Effector CD8-positive, alpha-beta T cell (primary cell): Measurements from ENCODE around the gene PHF19.

ENCODE experiments used
- DNase-seq: peaks from one replicate; lab custom pipeline; 2025; lab: John Stamatoyannopoulos, UW

PHF19 gene

GRCh38 chr9:120853198-120853597, 23.8 kb downstream of the PHF19 start:
- DNase-seq, result no peak

GRCh38 chr9:120852240-120853010, 24.6 kb downstream of the PHF19 start:
- no peak for DNase-seq

- DNase-seq, result no peak
Observed at GRCh38 chr9:120851449-120851848, 25.5 kb downstream of the PHF19 start.

GRCh38 chr9:120850315-120850714, 26.7 kb downstream of the PHF19 start:
- DNase-seq, result no peak

GRCh38 chr9:120846906-120847305, 30.1 kb downstream of the PHF19 start:
- DNase-seq, result no peak

GRCh38 chr9:120846251-120846889, 30.6 kb downstream of the PHF19 start:
- no peak for DNase-seq

GRCh38 chr9:120845255-120845654, 31.7 kb downstream of the PHF19 start:
- DNase-seq, result no peak

- DNase-seq, result peak; percentile 96
Observed at GRCh38 chr9:120842685-120843485, 34.1 kb downstream of the PHF19 start, which contains the start of gene PSMD5. Gene PSMD5, minus strand, starts transcription at chr9:120842922. Its CDS starts 13 bp downstream, at chr9:120842909.

- DNase-seq, result no peak
Observed at GRCh38 chr9:120841930-120842684, 34.9 kb downstream of the PHF19 start.

GRCh38 chr9:120839146-120839545, 37.8 kb downstream of the PHF19 start:
- DNase-seq, result no peak

- DNase-seq, result no peak
Observed at GRCh38 chr9:120837921-120838320, 39.1 kb downstream of the PHF19 start.

- no peak for DNase-seq
Observed at GRCh38 chr9:120833325-120833724, 43.7 kb downstream of the PHF19 start.

- DNase-seq, result no peak
Observed at GRCh38 chr9:120832807-120833206, 44.2 kb downstream of the PHF19 start.

- no peak for DNase-seq
Observed at GRCh38 chr9:120830865-120831264, 46.1 kb downstream of the PHF19 start.

- DNase-seq, result no peak
Observed at GRCh38 chr9:120830151-120830550, 46.8 kb downstream of the PHF19 start.

- DNase-seq, result no peak
Observed at GRCh38 chr9:120829650-120830049, 47.3 kb downstream of the PHF19 start.

GRCh38 chr9:120820095-120820494, 56.9 kb downstream of the PHF19 start:
- DNase-seq, result no peak

- DNase-seq, result no peak
Observed at GRCh38 chr9:120818595-120818994, 58.4 kb downstream of the PHF19 start.

GRCh38 chr9:120815075-120815474, 61.9 kb downstream of the PHF19 start:
- DNase-seq, result no peak

GRCh38 chr9:120808931-120809330, 68.1 kb downstream of the PHF19 start:
- no peak for DNase-seq

GRCh38 chr9:120807607-120808379, 69.2 kb downstream of the PHF19 start:
- DNase-seq, result no peak
